Upper lobe of left lung (tissue), 6 donors: Measurements from ENCODE around the gene HOXA4. TPM values are rescaled to one million over a fixed set of nuclear protein-coding genes. Genes with fewer than 3 reads are reported as not detected.

Experiments
- ATAC-seq, 2 donors: fragments of 200-7000 bp; cut with Tn5 transposase; one replicate each; pipeline ENCODE4 v1.9.1; 2022; ENCODE audit warnings: mild to moderate bottlenecking in 2 of 2, moderate library complexity in 2 of 2; ENCODE audit not compliant: low FRiP score in 2 of 2
- DNase-seq, 2 donors: peaks; one replicate each; pipeline ENCODE4 v3.0.0-alpha.2; 2019 to 2020
- H3K27ac ChIP-seq, 4 donors: fragments of 200-600 bp; sonication (generic); one replicate each; pipeline ENCODE4 v1.5.1; 2016 to 2019
- H3K27me3 ChIP-seq, 4 donors: fragments of 200-600 bp; sonication (generic); one replicate each; pipeline ENCODE4 v1.5.1; 2017 to 2019
- H3K36me3 ChIP-seq, 4 donors: fragments of 200-600 bp; sonication (generic); one replicate each; pipeline ENCODE4 v1.5.1; 2016 to 2019
- H3K4me1 ChIP-seq, 4 donors: fragments of 200-600 bp; sonication (generic); one replicate each; pipeline ENCODE4 v1.5.1; 2018 to 2019
- H3K4me3 ChIP-seq, 4 donors: fragments of 200-600 bp; sonication (generic); one replicate each; pipeline ENCODE4 v1.5.1; 2017 to 2019; ENCODE audit warnings: mild to moderate bottlenecking in 2 of 4, moderate library complexity in 1 of 4
- H3K9me3 ChIP-seq, 4 donors: fragments of 200-600 bp; sonication (generic); one replicate each; pipeline ENCODE4 v1.5.1; 2018 to 2019
- CTCF ChIP-seq, 6 experiments: fragments of 450-650 bp in 4 of 6; fragments of 200-600 bp in 2 of 6; sonication (generic) in 2 of 6; IDR thresholded peaks; one replicate each; pipeline ENCODE4 v1.5.1; 2016 to 2019; ENCODE audit warnings: antibody characterized with exemption in 6 of 6
- EP300 ChIP-seq, 4 donors: sonication (generic); formaldehyde crosslinking; IDR thresholded peaks; one replicate each; pipeline ENCODE4 v1.5.1; 2017; ENCODE audit warnings: antibody characterized with exemption in 4 of 4, control low read depth in 2 of 4
- POLR2A ChIP-seq, 4 donors: fragments of 450-650 bp; IDR thresholded peaks; one replicate each; pipeline ENCODE4 v1.5.1; 2016 to 2017; ENCODE audit warnings: antibody characterized with exemption in 4 of 4, mild to moderate bottlenecking in 2 of 4
- POLR2AphosphoS5 ChIP-seq, 2 donors: sonication (generic); formaldehyde crosslinking; IDR thresholded peaks; one replicate each; pipeline ENCODE4 v1.5.1; 2017; ENCODE audit warnings: antibody characterized with exemption in 2 of 2
- WGBS, 2 donors: methylation state at CpG; one replicate each; pipeline ENCODE4 v1.1.5; 2017 to 2018; 5-methylcytosine and 5-hydroxymethylcytosine counted together
- total RNA-seq, 6 donors: library from RNA; depleted of rRNA in 4 of 6; stranded (reverse); fragments of >200 nt in 4 of 6; gene quantifications; one replicate each; pipeline versions ENCODE4 v1.1.0 to v1.2.1, GENCODE V29; 2016 to 2021
- donor health status: DM: no; HTN: no; CAD: no; lungs with moderate emphysema.
- donor health status: DM: no; HTN: yes; CAD: no; lungs with severe emphysema.

Gene HOXA4
- total RNA-seq, 6 donors from 2014 or later, result 1.5 to 10.5 (median 6.2) TPM

- ATAC-seq, result no peak
- no peak for TF ChIP-seq EP300 (IDR thresholded peaks at IDR 0.05)
- 31 to 40% methylated on average over 3 of the region's 3 CpGs for WGBS, 2 donors
- peaks cover 0 to 13% (median 0%) of the 10 kb centered on the region in 4 donors for H3K27me3 ChIP-seq
- no peak for DNase-seq
- H3K9me3 ChIP-seq, result no peaks in the 10 kb centered on the region
- no peaks in the 10 kb centered on the region for H3K36me3 ChIP-seq
- peaks cover 11 to 32% (median 19%) of the 10 kb centered on the region in 4 donors for H3K4me1 ChIP-seq
- H3K4me3 ChIP-seq, result no peak overlapping the region
- H3K27ac ChIP-seq, result peak overlapping the region in 3 of 4 donors; percentile 84 to 97 (median 93)
Measured at GRCh38 chr7:27126596-27127327, 3.8 kb downstream of the HOXA4 start.

- Histone ChIP-seq H3K9me3 (no peaks in the 10 kb centered on the region), H3K4me3 (no peak overlapping the region), H3K4me1 (peaks cover 11 to 25% (median 13%) of the 10 kb centered on the region in 4 donors), H3K27ac (peak overlapping the region; percentile 84 to 97 (median 90)), H3K36me3 (no peaks in the 10 kb centered on the region), H3K27me3 (peaks cover 0 to 11% (median 0%) of the 10 kb centered on the region in 4 donors)
- DNase-seq (no peak), ATAC-seq (no peak)
- 45 to 49% methylated on average over 5 of the region's 5 CpGs for WGBS, 2 donors
- TF ChIP-seq CTCF (IDR thresholded peaks at IDR 0.05), result no peak
- no peak for TF ChIP-seq POLR2A (IDR thresholded peaks at IDR 0.05)
- no peak for TF ChIP-seq POLR2AphosphoS5 (IDR thresholded peaks at IDR 0.05)
- no peak for TF ChIP-seq EP300 (IDR thresholded peaks at IDR 0.05)
Measured at GRCh38 chr7:27125986-27126394, 4.6 kb downstream of the HOXA4 start.

- Histone ChIP-seq H3K36me3 (no peaks in the 10 kb centered on the region), H3K27me3 (peaks cover 0 to 3% (median 0%) of the 10 kb centered on the region in 4 donors), H3K9me3 (no peaks in the 10 kb centered on the region), H3K27ac (peak overlapping the region; percentile 84 to 97 (median 90)), H3K4me1 (peaks cover 14 to 29% (median 16%) of the 10 kb centered on the region in 4 donors), H3K4me3 (peak overlapping the region in 1 of 4 donors; percentile 41)
- TF ChIP-seq POLR2A (IDR thresholded peaks at IDR 0.05) (no peak), POLR2AphosphoS5 (IDR thresholded peaks at IDR 0.05) (no peak), EP300 (IDR thresholded peaks at IDR 0.05) (no peak), CTCF (IDR thresholded peaks at IDR 0.05) (no peak)
- no peak for ATAC-seq
- WGBS, 2 donors, result 55 to 60% methylated on average over 8 of the region's 8 CpGs
- DNase-seq, result peak in 1 of 2 donors; percentile 17
Measured at GRCh38 chr7:27124902-27125689, 5.5 kb downstream of the HOXA4 start.

- 42 to 56% methylated on average over 38 to 43 of the region's 43 CpGs for WGBS, 2 donors
- ATAC-seq (peak; percentile 48 to 91), DNase-seq (peak in 1 of 2 donors; percentile 89)
- Histone ChIP-seq H3K9me3 (no peaks in the 10 kb centered on the region), H3K36me3 (no peaks in the 10 kb centered on the region), H3K4me3 (peak overlapping the region in 3 of 4 donors; percentile 18 to 41 (median 41)), H3K27ac (peak overlapping the region; percentile 84 to 97 (median 90)), H3K4me1 (peaks cover 19 to 37% (median 20%) of the 10 kb centered on the region in 4 donors), H3K27me3 (no peaks in the 10 kb centered on the region)
- TF ChIP-seq POLR2A (IDR thresholded peaks at IDR 0.05) (peak in 1 of 4 donors; percentile 9), CTCF (IDR thresholded peaks at IDR 0.05) (no peak), POLR2AphosphoS5 (IDR thresholded peaks at IDR 0.05) (peak in 1 of 2 donors; percentile 10)
Measured at GRCh38 chr7:27124096-27124901, 6.3 kb downstream of the HOXA4 start.
